Activated gamma-delta T cell treated with Interleukin-2 at 50 U/mL for 16 hours (primary cell): ENCODE results near the gene TOM1L2.

Source experiments
- DNase-seq: peaks from one replicate; pipeline ENCODE4 v3.0.0-alpha.2; 2020

Gene TOM1L2

GRCh38 chr17:17994271-17995069 is 22.3 kb upstream of the TOM1L2 start:
- no peak for DNase-seq

- DNase-seq = no peak
These were observed 21.7 kb upstream of the TOM1L2 start for GRCh38 chr17:17993852-17994251.

- DNase-seq = no peak
These were observed 21.2 kb upstream of the TOM1L2 start for GRCh38 chr17:17993366-17993765.

GRCh38 chr17:17990282-17990681 is 18.1 kb upstream of the TOM1L2 start:
- no peak for DNase-seq

GRCh38 chr17:17989618-17990017 is 17.4 kb upstream of the TOM1L2 start:
- DNase-seq = no peak

GRCh38 chr17:17989081-17989480 is 16.9 kb upstream of the TOM1L2 start:
- no peak for DNase-seq

- no peak for DNase-seq
These were observed 16.3 kb upstream of the TOM1L2 start for GRCh38 chr17:17988427-17988945.

- DNase-seq = no peak
These were observed 15.7 kb upstream of the TOM1L2 start for GRCh38 chr17:17987901-17988300.

GRCh38 chr17:17987187-17987896 is 15.1 kb upstream of the TOM1L2 start:
- DNase-seq = no peak

GRCh38 chr17:17985555-17985954 is 13.4 kb upstream of the TOM1L2 start:
- no peak for DNase-seq

- DNase-seq = no peak
These were observed 13.0 kb upstream of the TOM1L2 start for GRCh38 chr17:17985153-17985552.

- DNase-seq = no peak
These were observed 11.6 kb upstream of the TOM1L2 start for GRCh38 chr17:17983776-17984175.

- no peak for DNase-seq
These were observed 11.2 kb upstream of the TOM1L2 start for GRCh38 chr17:17983376-17983775.

- no peak for DNase-seq
These were observed 10.6 kb upstream of the TOM1L2 start for GRCh38 chr17:17982801-17983200.

- no peak for DNase-seq
These were observed 9.1 kb upstream of the TOM1L2 start for GRCh38 chr17:17981330-17981729.

GRCh38 chr17:17979778-17980177 is 7.6 kb upstream of the TOM1L2 start:
- DNase-seq = no peak

- DNase-seq = no peak
These were observed 6.6 kb upstream of the TOM1L2 start for GRCh38 chr17:17978481-17979424.

- DNase-seq = no peak
These were observed 4.9 kb upstream of the TOM1L2 start for GRCh38 chr17:17976931-17977570.

GRCh38 chr17:17975436-17975835 is 3.2 kb upstream of the TOM1L2 start:
- no peak for DNase-seq

- no peak for DNase-seq
These were observed 703 bp upstream of the TOM1L2 start for GRCh38 chr17:17972952-17973254.

GRCh38 chr17:17971431-17972125 is 622 bp downstream of the TOM1L2 start:
- DNase-seq = peak; percentile 22
